ENCODE measurements around the gene HECTD4.
A peak's percentile ranks its signal among the peaks of the same experiment; 100 is the strongest.
"Not testable (repeated sequence)": the region's sequence is repeated elsewhere in the genome, so short reads cannot be mapped to it uniquely, and the experiment has no call there.

HECTD4 gene

GRCh38 chr12:112160611-112161010, 221.6 kb downstream of the HECTD4 start:
- H3K4me2 ChIP-seq: no peak overlapping the region
- peaks cover 0 to 16% (median 0%) of the 10 kb centered on the region in 11 experiments; a peak in 3 of 22 replicates for H4K20me1 ChIP-seq
- no peak overlapping the region for H3K9ac ChIP-seq
- TF ChIP-seq Cebpa-rat (IDR thresholded peaks at IDR 0.05): no peak
- no peak overlapping the region for H3K27ac ChIP-seq
- H3K36me3 ChIP-seq: peaks cover 58 to 79% (median 73%) of the 10 kb centered on the region in 11 experiments
- H3K27me3 ChIP-seq: no peaks in the 10 kb centered on the region
- H3K4me3 ChIP-seq: no peak overlapping the region
- H3K9me3 ChIP-seq (replicated peaks in 1 of 11): peaks cover 4 to 21% (median 15%) of the 10 kb centered on the region in 11 experiments; a peak in 18 of 22 replicates
- H3K4me1 ChIP-seq: no peaks in the 10 kb centered on the region

GRCh38 chr12:112159146-112159541, 223.1 kb downstream of the HECTD4 start:
- no peak for TF ChIP-seq Cebpa-rat (IDR thresholded peaks at IDR 0.05)
- Histone ChIP-seq H4K20me1 (peaks cover 0 to 19% (median 0%) of the 10 kb centered on the region in 11 experiments; a peak in 3 of 22 replicates), H3K9ac (no peak overlapping the region), H3K9me3 (replicated peaks in 1 of 11) (peaks cover 4 to 21% (median 15%) of the 10 kb centered on the region in 11 experiments; a peak in 18 of 22 replicates), H3K4me1 (no peaks in the 10 kb centered on the region), H3K27ac (no peak overlapping the region), H3K4me2 (no peak overlapping the region), H3K4me3 (no peak overlapping the region), H3K27me3 (no peaks in the 10 kb centered on the region), H3K36me3 (peaks cover 64 to 83% (median 77%) of the 10 kb centered on the region in 11 experiments)

GRCh38 chr12:112158461-112159145, 223.6 kb downstream of the HECTD4 start:
- H3K4me3 ChIP-seq, H3K4me1 ChIP-seq, H3K4me2 ChIP-seq, H3K27me3 ChIP-seq, H3K27ac ChIP-seq, H3K9ac ChIP-seq: not testable (repeated sequence)
- peaks cover 4 to 21% (median 15%) of the 10 kb centered on the region in 11 experiments; a peak in 18 of 22 replicates for H3K9me3 ChIP-seq (replicated peaks in 1 of 11)
- peaks cover 0 to 20% (median 0%) of the 10 kb centered on the region in 11 experiments; a peak in 2 of 22 replicates for H4K20me1 ChIP-seq
- H3K36me3 ChIP-seq: peaks cover 67 to 83% (median 77%) of the 10 kb centered on the region in 11 experiments

GRCh38 chr12:112153893-112154219, 228.4 kb downstream of the HECTD4 start:
- no peak overlapping the region for H3K4me3 ChIP-seq
- H3K4me1 ChIP-seq: peaks cover 0 to 11% (median 4%) of the 10 kb centered on the region in 10 experiments; a peak in 7 of 20 replicates
- no peak overlapping the region for H3K4me2 ChIP-seq
- peaks cover 4 to 9% (median 7%) of the 10 kb centered on the region in 11 experiments; a peak in 17 of 22 replicates for H3K9me3 ChIP-seq (replicated peaks in 1 of 11)
- TF ChIP-seq Cebpa-rat (IDR thresholded peaks at IDR 0.05): no peak
- H3K27ac ChIP-seq: no peak overlapping the region
- H3K27me3 ChIP-seq: no peaks in the 10 kb centered on the region
- peaks cover 0 to 22% (median 0%) of the 10 kb centered on the region in 11 experiments; a peak in 4 of 22 replicates for H4K20me1 ChIP-seq
- H3K36me3 ChIP-seq: peaks cover 67 to 83% (median 77%) of the 10 kb centered on the region in 11 experiments
- no peak overlapping the region for H3K9ac ChIP-seq

GRCh38 chr12:112153181-112153892, 228.9 kb downstream of the HECTD4 start:
- H3K9me3 ChIP-seq (replicated peaks in 1 of 11): peaks cover 0 to 4% (median 2%) of the 10 kb centered on the region in 11 experiments; a peak in 14 of 22 replicates

GRCh38 chr12:112151766-112152541, 230.3 kb downstream of the HECTD4 start:
- Histone ChIP-seq H3K9me3 (replicated peaks in 1 of 11) (no peaks in the 10 kb centered on the region), H3K27ac (no peak overlapping the region), H3K9ac (no peak overlapping the region), H3K36me3 (peaks cover 74 to 87% (median 79%) of the 10 kb centered on the region in 11 experiments), H3K4me2 (peak overlapping the region in 1 of 11 experiments; percentile 2; a peak in 1 of 22 replicates), H3K4me3 (no peak overlapping the region), H3K4me1 (peaks cover 0 to 11% (median 8%) of the 10 kb centered on the region in 10 experiments; a peak in 11 of 20 replicates), H4K20me1 (peaks cover 0 to 24% (median 0%) of the 10 kb centered on the region in 11 experiments; a peak in 5 of 22 replicates), H3K27me3 (no peaks in the 10 kb centered on the region)
- no peak for TF ChIP-seq Cebpa-rat (IDR thresholded peaks at IDR 0.05)

More at GRCh38 chr12:112153181-112153892, 228.9 kb downstream of the HECTD4 start:
- no peak overlapping the region for H3K9ac ChIP-seq
- peaks cover 0 to 11% (median 4%) of the 10 kb centered on the region in 10 experiments; a peak in 7 of 20 replicates for H3K4me1 ChIP-seq
- peaks cover 0 to 22% (median 0%) of the 10 kb centered on the region in 11 experiments; a peak in 4 of 22 replicates for H4K20me1 ChIP-seq
- TF ChIP-seq Cebpa-rat (IDR thresholded peaks at IDR 0.05): no peak
- H3K27ac ChIP-seq: no peak overlapping the region
- H3K36me3 ChIP-seq: peaks cover 67 to 83% (median 77%) of the 10 kb centered on the region in 11 experiments
- no peaks in the 10 kb centered on the region for H3K27me3 ChIP-seq
- H3K4me3 ChIP-seq: no peak overlapping the region
- H3K4me2 ChIP-seq: no peak overlapping the region

GRCh38 chr12:112149596-112149995, 232.6 kb downstream of the HECTD4 start:
- peaks cover 0 to 26% (median 0%) of the 10 kb centered on the region in 11 experiments; a peak in 5 of 22 replicates for H4K20me1 ChIP-seq
- H3K36me3 ChIP-seq: peaks cover 93 to 97% (median 96%) of the 10 kb centered on the region in 11 experiments
- no peak overlapping the region for H3K4me3 ChIP-seq
- H3K27ac ChIP-seq: no peak overlapping the region
- H3K4me1 ChIP-seq: peaks cover 0 to 14% (median 9%) of the 10 kb centered on the region in 10 experiments; a peak in 13 of 20 replicates
- no peak for TF ChIP-seq Cebpa-rat (IDR thresholded peaks at IDR 0.05)
- no peak overlapping the region for H3K4me2 ChIP-seq
- no peaks in the 10 kb centered on the region for H3K27me3 ChIP-seq
- no peak overlapping the region for H3K9ac ChIP-seq
- no peaks in the 10 kb centered on the region for H3K9me3 ChIP-seq (replicated peaks in 1 of 11)

- H3K27ac ChIP-seq: no peak overlapping the region
- no peak overlapping the region for H3K9ac ChIP-seq
- H3K4me3 ChIP-seq: no peak overlapping the region
- peaks cover 93 to 99% (median 96%) of the 10 kb centered on the region in 11 experiments for H3K36me3 ChIP-seq
- H4K20me1 ChIP-seq: peaks cover 0 to 17% (median 0%) of the 10 kb centered on the region in 11 experiments; a peak in 4 of 22 replicates
- H3K4me1 ChIP-seq: peaks cover 0 to 15% (median 9%) of the 10 kb centered on the region in 10 experiments; a peak in 13 of 20 replicates
- H3K4me2 ChIP-seq: no peak overlapping the region
- H3K27me3 ChIP-seq: no peaks in the 10 kb centered on the region
- TF ChIP-seq Cebpa-rat (IDR thresholded peaks at IDR 0.05): no peak
- no peaks in the 10 kb centered on the region for H3K9me3 ChIP-seq (replicated peaks in 1 of 11)
Measured at GRCh38 chr12:112148031-112148513, 234.2 kb downstream of the HECTD4 start.

Measured in BLaER1 treated with 17β-estradiol and CSF1 and Interleukin-3, amounts not matched to agents 10 nM and 100 nM (cell line).